MM.1S (cell line): ENCODE data around the gene ADAMTSL1.

Experiments
- DNase-seq: peaks from one replicate; pipeline ENCODE4 v3.0.0-alpha.2; 2015
- H2AFZ ChIP-seq: fragments of 300-600 bp; sonication (generic); 2 replicates; pipeline ENCODE4 v1.6.0; 2016; ENCODE audit warnings: antibody characterized with exemption, low read length
- H3F3A ChIP-seq: fragments of 300-600 bp; sonication (generic); 2 replicates; pipeline ENCODE4 v1.6.1; 2016; ENCODE audit warnings: mild to moderate bottlenecking, antibody characterized with exemption, low read length, moderate library complexity, mixed read lengths; ENCODE audit not compliant: insufficient read depth
- H3K27ac ChIP-seq: fragments of 300-600 bp; sonication (generic); 2 replicates; pipeline ENCODE4 v1.5.1; 2016; ENCODE audit warnings: mild to moderate bottlenecking, low read length
- H3K27me3 ChIP-seq: fragments of 300-600 bp; sonication (generic); replicated peaks from 2 replicates; pipeline ENCODE4 v1.6.0; 2016; ENCODE audit warnings: low read length; ENCODE audit not compliant: insufficient read depth
- H3K36me3 ChIP-seq: fragments of 300-600 bp; sonication (generic); replicated peaks from 2 replicates; pipeline ENCODE4 v1.6.1; 2016; ENCODE audit warnings: mild to moderate bottlenecking, low read length, mixed read lengths; ENCODE audit not compliant: insufficient read depth
- H3K4me1 ChIP-seq: fragments of 300-600 bp; sonication (generic); 2 replicates; pipeline ENCODE4 v1.6.1; 2016; ENCODE audit warnings: low read length, mixed read lengths
- H3K4me2 ChIP-seq: fragments of 300-600 bp; sonication (generic); 2 replicates; pipeline ENCODE4 v1.6.0; 2016; ENCODE audit warnings: low read depth, low read length
- H3K4me3 ChIP-seq: fragments of 300-600 bp; sonication (generic); 2 replicates; pipeline ENCODE4 v1.5.1; 2016; ENCODE audit warnings: low read length, mixed read lengths
- H3K79me2 ChIP-seq: fragments of 300-600 bp; sonication (generic); 2 replicates; pipeline ENCODE4 v1.6.1; 2016; ENCODE audit warnings: mixed run types, low read length, mixed read lengths
- H3K9ac ChIP-seq: fragments of 300-600 bp; sonication (generic); 2 replicates; pipeline ENCODE4 v1.6.1; 2016; ENCODE audit warnings: low read length, mixed read lengths
- H3K9me2 ChIP-seq: fragments of 300-600 bp; sonication (generic); replicated peaks from 2 replicates; pipeline ENCODE4 v1.6.1; 2016; ENCODE audit warnings: mild to moderate bottlenecking, low read length, mixed read lengths; ENCODE audit not compliant: insufficient read depth
- H3K9me3 ChIP-seq: fragments of 300-600 bp; sonication (generic); replicated peaks from 2 replicates; pipeline ENCODE4 v1.6.1; 2016; ENCODE audit warnings: mild to moderate bottlenecking, low read length, mixed read lengths; ENCODE audit not compliant: insufficient read depth
- H4K20me1 ChIP-seq: fragments of 300-600 bp; sonication (generic); 2 replicates; pipeline ENCODE4 v1.6.1; 2016; ENCODE audit warnings: mild to moderate bottlenecking, low read length, moderate library complexity, mixed read lengths; ENCODE audit not compliant: insufficient read depth
- CTCF ChIP-seq: fragments of 300-600 bp; sonication (generic); IDR thresholded peaks from 2 replicates; pipeline ENCODE4 v1.5.1; 2016; ENCODE audit warnings: antibody characterized with exemption, low read length, mixed read lengths
- EZH2 ChIP-seq: fragments of 300-600 bp; sonication (generic); optimal IDR thresholded peaks from 2 replicates; pipeline ENCODE3; 2017; ENCODE audit warnings: low read depth, mild to moderate bottlenecking, antibody characterized with exemption, low read length, mixed read lengths
- EZH2phosphoT487 ChIP-seq: fragments of 300-600 bp; sonication (generic); IDR thresholded peaks from 2 replicates; pipeline ENCODE4 v1.6.1; 2018; ENCODE audit warnings: antibody characterized with exemption, low read length

Gene ADAMTSL1

GRCh38 chr9:18778147-18778546 lies 304.2 kb downstream of the ADAMTSL1 start:
- H3K4me1 ChIP-seq = no peaks in the 10 kb centered on the region
- no peaks in the 10 kb centered on the region for H3F3A ChIP-seq
- no peak for DNase-seq
- no peaks in the 10 kb centered on the region for H3K27me3 ChIP-seq
- no peak overlapping the region for H3K27ac ChIP-seq
- H3K9me3 ChIP-seq = no peaks in the 10 kb centered on the region
- no peaks in the 10 kb centered on the region for H3K9me2 ChIP-seq
- H3K36me3 ChIP-seq = no peaks in the 10 kb centered on the region
- no peaks in the 10 kb centered on the region for H3K79me2 ChIP-seq
- H4K20me1 ChIP-seq = no peaks in the 10 kb centered on the region
- no peak overlapping the region for H3K4me3 ChIP-seq
- H2AFZ ChIP-seq = no peak overlapping the region
- TF ChIP-seq EZH2phosphoT487 (no peak), CTCF (no peak), EZH2 (no peak)
- H3K9ac ChIP-seq = no peak overlapping the region
- no peak overlapping the region for H3K4me2 ChIP-seq

- Histone ChIP-seq H3K79me2 (no peaks in the 10 kb centered on the region), H4K20me1 (no peaks in the 10 kb centered on the region)
- no peak for TF ChIP-seq EZH2phosphoT487
- no peak for TF ChIP-seq CTCF
- no peak for TF ChIP-seq EZH2
These were observed 304.9 kb downstream of the ADAMTSL1 start for GRCh38 chr9:18778846-18779245.

GRCh38 chr9:18783909-18784308 lies 310.0 kb downstream of the ADAMTSL1 start:
- Histone ChIP-seq H3K4me3 (no peak overlapping the region), H4K20me1 (no peaks in the 10 kb centered on the region), H3F3A (no peaks in the 10 kb centered on the region), H3K36me3 (no peaks in the 10 kb centered on the region), H3K4me1 (no peaks in the 10 kb centered on the region), H3K79me2 (no peaks in the 10 kb centered on the region), H2AFZ (no peak overlapping the region), H3K27me3 (no peaks in the 10 kb centered on the region), H3K9me2 (no peaks in the 10 kb centered on the region), H3K9me3 (no peaks in the 10 kb centered on the region), H3K9ac (no peak overlapping the region), H3K4me2 (no peak overlapping the region), H3K27ac (no peak overlapping the region)
- no peak for DNase-seq
- no peak for TF ChIP-seq EZH2phosphoT487
- no peak for TF ChIP-seq CTCF

More at GRCh38 chr9:18778846-18779245, 304.9 kb downstream of the ADAMTSL1 start:
- H3K27ac ChIP-seq = no peak overlapping the region
- no peaks in the 10 kb centered on the region for H3K4me1 ChIP-seq
- H3K9ac ChIP-seq = no peak overlapping the region
- H3K4me2 ChIP-seq = no peak overlapping the region
- H2AFZ ChIP-seq = no peak overlapping the region
- H3K9me3 ChIP-seq = no peaks in the 10 kb centered on the region
- no peaks in the 10 kb centered on the region for H3F3A ChIP-seq
- H3K27me3 ChIP-seq = no peaks in the 10 kb centered on the region
- H3K36me3 ChIP-seq = no peaks in the 10 kb centered on the region
- no peak for DNase-seq
- no peaks in the 10 kb centered on the region for H3K9me2 ChIP-seq
- H3K4me3 ChIP-seq = no peak overlapping the region
